Neutrophil (primary cell): ENCODE data around the gene STAT4.

Source experiments
- H3K27ac ChIP-seq: fragments of 200-600 bp; sonication (generic); 2 replicates; pipeline ENCODE4 v1.5.1; 2016; ENCODE audit warnings: mild to moderate bottlenecking, moderate library complexity
- H3K27me3 ChIP-seq: fragments of 200-600 bp; sonication (generic); 2 replicates; pipeline ENCODE4 v1.6.0; 2016; ENCODE audit warnings: mild to moderate bottlenecking
- H3K36me3 ChIP-seq: fragments of 200-600 bp; sonication (generic); 2 replicates; pipeline ENCODE4 v1.5.1; 2017
- H3K4me1 ChIP-seq, 2 experiments: fragments of 200-600 bp in 1 of 2; sonication (generic) in 1 of 2; 1 replicate in 1 of 2; 2 replicates in 1 of 2; pipeline versions ENCODE4 v1.5.1 to v1.6.1; 2013 to 2016; ENCODE audit warnings: low read depth in 1 of 2, low read length in 1 of 2, mild to moderate bottlenecking in 1 of 2, moderate library complexity in 1 of 2; ENCODE audit not compliant: control insufficient read depth in 1 of 2, insufficient read depth in 1 of 2
- H3K4me3 ChIP-seq, 2 experiments: fragments of 200-600 bp in 1 of 2; sonication (generic) in 1 of 2; 1 replicate in 1 of 2; 2 replicates in 1 of 2; pipeline ENCODE4 v1.5.1; 2013 to 2016; ENCODE audit warnings: low read depth in 1 of 2, low read length in 1 of 2, mild to moderate bottlenecking in 1 of 2, moderate library complexity in 1 of 2
- H3K9me3 ChIP-seq: fragments of 200-600 bp; sonication (generic); 2 replicates; pipeline ENCODE4 v1.5.1; 2016
- CTCF ChIP-seq: fragments of 200-600 bp; sonication (generic); IDR thresholded peaks from 2 replicates; pipeline ENCODE4 v1.5.1; 2016; ENCODE audit warnings: antibody characterized with exemption

STAT4 gene

GRCh38 chr2:191173206-191173605 is 22.4 kb upstream of the STAT4 start:
- Histone ChIP-seq H3K4me1 (no peaks in the 10 kb centered on the region), H3K9me3 (no peaks in the 10 kb centered on the region), H3K4me3 (no peak overlapping the region), H3K27ac (no peak overlapping the region), H3K27me3 (no peaks in the 10 kb centered on the region), H3K36me3 (no peaks in the 10 kb centered on the region)
- TF ChIP-seq CTCF, result no peak

- H3K4me3 ChIP-seq, result no peak overlapping the region
- H3K27ac ChIP-seq, result no peak overlapping the region
- no peaks in the 10 kb centered on the region for H3K4me1 ChIP-seq
- no peaks in the 10 kb centered on the region for H3K9me3 ChIP-seq
- no peaks in the 10 kb centered on the region for H3K27me3 ChIP-seq
- TF ChIP-seq CTCF, result no peak
- H3K36me3 ChIP-seq, result no peaks in the 10 kb centered on the region
These were observed 21.0 kb upstream of the STAT4 start for GRCh38 chr2:191171708-191172355.

GRCh38 chr2:191171286-191171685 is 20.5 kb upstream of the STAT4 start:
- Histone ChIP-seq H3K27ac (no peak overlapping the region), H3K9me3 (no peaks in the 10 kb centered on the region), H3K36me3 (no peaks in the 10 kb centered on the region), H3K4me1 (no peaks in the 10 kb centered on the region), H3K4me3 (no peak overlapping the region), H3K27me3 (no peaks in the 10 kb centered on the region)
- TF ChIP-seq CTCF, result no peak

- H3K27me3 ChIP-seq, result no peaks in the 10 kb centered on the region
- H3K27ac ChIP-seq, result no peak overlapping the region
- no peak overlapping the region for H3K4me3 ChIP-seq
- no peaks in the 10 kb centered on the region for H3K4me1 ChIP-seq
- TF ChIP-seq CTCF, result no peak
- H3K9me3 ChIP-seq, result no peaks in the 10 kb centered on the region
- no peaks in the 10 kb centered on the region for H3K36me3 ChIP-seq
These were observed 20.0 kb upstream of the STAT4 start for GRCh38 chr2:191170773-191171172.

- Histone ChIP-seq H3K4me1 (no peaks in the 10 kb centered on the region), H3K4me3 (no peak overlapping the region), H3K27ac (no peak overlapping the region), H3K9me3 (no peaks in the 10 kb centered on the region), H3K27me3 (no peaks in the 10 kb centered on the region), H3K36me3 (no peaks in the 10 kb centered on the region)
- TF ChIP-seq CTCF, result no peak
These were observed 19.5 kb upstream of the STAT4 start for GRCh38 chr2:191170301-191170636.
